LNCAP (cell line): ENCODE data around the gene B4GALNT3.

ENCODE experiments used
- CTCF ChIP-seq: fragments of 450-650 bp; IDR thresholded peaks from 2 replicates; pipeline ENCODE4 v1.5.1; 2017; ENCODE audit warnings: mild to moderate bottlenecking

The B4GALNT3 gene

GRCh38 chr12:527241-527640, 67.5 kb downstream of the B4GALNT3 start:
- no peak for TF ChIP-seq CTCF

GRCh38 chr12:527729-528128, 68.0 kb downstream of the B4GALNT3 start:
- no peak for TF ChIP-seq CTCF

GRCh38 chr12:530308-530707, 70.6 kb downstream of the B4GALNT3 start:
- TF ChIP-seq CTCF: no peak

GRCh38 chr12:530821-531220, 71.1 kb downstream of the B4GALNT3 start:
- no peak for TF ChIP-seq CTCF

GRCh38 chr12:531951-532585, 72.3 kb downstream of the B4GALNT3 start:
- no peak for TF ChIP-seq CTCF

GRCh38 chr12:532908-533565, 73.3 kb downstream of the B4GALNT3 start:
- TF ChIP-seq CTCF: no peak

- no peak for TF ChIP-seq CTCF
Measured at GRCh38 chr12:533718-534117, 74.0 kb downstream of the B4GALNT3 start.
